IPS-18c (cell line): ENCODE data around the gene SLC7A6.

Experiments
- H3K4me3 ChIP-seq: 2 replicates; pipeline ENCODE4 v1.7.0; 2013; ENCODE audit warnings: low read depth, mild to moderate bottlenecking, low read length, moderate library complexity; ENCODE audit not compliant: insufficient read depth
- H3K9me3 ChIP-seq: one replicate; pipeline ENCODE4 v1.6.1; 2013; ENCODE audit warnings: mild to moderate bottlenecking, low read length, moderate library complexity; ENCODE audit not compliant: control insufficient read depth, insufficient read depth

Gene SLC7A6

DNA sequence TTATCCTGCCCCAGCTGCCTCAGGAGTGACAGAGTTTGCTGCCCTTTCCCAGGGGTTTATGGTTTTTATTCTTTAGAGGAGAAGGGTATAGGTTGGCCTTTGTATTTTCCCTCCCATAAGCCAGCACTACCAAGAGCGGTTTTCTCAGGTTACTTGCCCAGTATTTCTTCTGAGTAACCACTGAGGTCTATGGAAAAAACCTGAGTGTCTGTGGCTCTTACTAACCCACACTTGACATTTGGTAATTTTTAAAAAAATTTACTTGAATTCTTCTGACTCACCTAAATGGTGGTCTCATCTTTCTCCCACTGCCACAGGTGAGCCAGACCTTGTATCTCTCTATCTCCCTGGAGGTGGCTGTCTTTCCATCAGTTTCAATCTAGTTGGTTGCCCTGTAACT lies 6.0 kb downstream of the SLC7A6 start:
- H3K9me3 ChIP-seq = peaks cover 3% of the 10 kb centered on the region
- H3K4me3 ChIP-seq = no peak overlapping the region

DNA sequence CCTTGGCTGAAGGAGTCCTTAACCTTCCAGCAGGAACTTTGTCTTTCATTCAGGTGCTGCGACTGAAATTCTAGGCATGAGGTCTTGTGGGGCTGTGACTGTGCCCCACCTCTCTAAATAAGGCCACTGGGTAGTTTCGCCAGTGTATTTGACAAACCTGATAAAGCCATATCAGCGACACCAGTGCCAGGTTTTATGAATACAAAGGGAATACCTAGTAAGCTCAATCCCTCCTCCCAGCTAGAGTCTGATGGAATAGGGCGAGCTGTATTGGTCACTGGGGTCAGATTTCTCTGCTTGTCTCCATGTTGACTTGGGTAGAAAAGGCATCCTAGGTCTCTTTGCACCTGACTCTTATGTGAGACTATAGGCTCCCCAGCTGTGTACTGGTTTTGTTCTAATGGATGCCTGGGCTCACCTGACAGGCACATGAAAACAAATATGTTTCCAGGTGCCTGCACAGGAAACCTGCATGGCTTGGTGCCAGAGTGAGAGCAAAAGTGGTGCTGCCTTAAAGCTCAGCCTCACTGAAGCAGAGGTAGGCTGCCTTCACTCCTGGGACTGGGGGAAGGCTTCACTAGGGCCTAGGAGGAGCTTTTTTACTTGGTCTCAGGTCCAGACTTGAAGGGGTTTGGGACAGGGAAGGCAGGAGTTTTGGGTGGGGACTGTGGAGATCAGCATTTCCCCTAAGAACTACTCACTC lies 8.3 kb downstream of the SLC7A6 start:
- Histone ChIP-seq H3K4me3 (no peak overlapping the region), H3K9me3 (peaks cover 3% of the 10 kb centered on the region)

DNA sequence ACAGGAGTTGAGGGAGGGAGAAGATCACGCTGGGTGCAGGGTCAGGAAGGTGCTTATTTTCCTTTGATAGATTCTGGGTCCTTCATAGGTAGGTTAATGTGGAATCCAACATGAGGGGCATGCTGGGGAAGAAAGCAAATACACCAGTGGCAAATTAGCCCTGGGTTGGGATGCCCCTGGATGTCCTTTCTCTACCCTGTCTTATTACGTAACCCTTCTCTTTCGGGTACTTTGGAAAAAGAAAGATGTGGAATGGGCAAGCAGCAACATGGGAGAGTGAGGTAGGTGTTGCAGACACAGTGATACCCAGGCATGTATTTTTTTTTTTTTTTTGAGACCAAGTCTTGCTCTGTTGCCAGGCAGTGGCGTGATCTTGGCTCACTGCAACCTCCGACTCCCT lies 9.1 kb downstream of the SLC7A6 start:
- Histone ChIP-seq H3K9me3 (peaks cover 3% of the 10 kb centered on the region), H3K4me3 (no peak overlapping the region)

DNA sequence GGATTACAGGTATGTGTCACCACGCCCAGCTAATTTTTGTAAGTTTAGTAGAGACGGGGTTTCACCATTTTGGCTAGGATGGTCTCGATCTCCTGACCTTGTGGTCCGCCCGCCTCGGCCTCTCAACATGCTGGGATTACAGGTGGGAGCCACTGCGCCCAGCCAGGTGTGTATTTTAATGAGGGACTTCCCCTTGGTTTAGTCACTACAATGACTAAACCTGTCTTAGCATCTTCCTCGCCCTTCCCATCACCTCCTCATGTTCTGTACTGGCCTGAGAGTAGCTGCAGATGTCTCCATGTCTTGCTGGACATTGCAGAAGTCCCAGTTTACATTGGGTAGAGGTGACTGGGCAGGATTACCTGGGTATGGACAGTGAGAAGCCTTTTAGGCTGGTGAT lies 9.6 kb downstream of the SLC7A6 start:
- Histone ChIP-seq H3K4me3 (no peak overlapping the region), H3K9me3 (peaks cover 3% of the 10 kb centered on the region)

DNA sequence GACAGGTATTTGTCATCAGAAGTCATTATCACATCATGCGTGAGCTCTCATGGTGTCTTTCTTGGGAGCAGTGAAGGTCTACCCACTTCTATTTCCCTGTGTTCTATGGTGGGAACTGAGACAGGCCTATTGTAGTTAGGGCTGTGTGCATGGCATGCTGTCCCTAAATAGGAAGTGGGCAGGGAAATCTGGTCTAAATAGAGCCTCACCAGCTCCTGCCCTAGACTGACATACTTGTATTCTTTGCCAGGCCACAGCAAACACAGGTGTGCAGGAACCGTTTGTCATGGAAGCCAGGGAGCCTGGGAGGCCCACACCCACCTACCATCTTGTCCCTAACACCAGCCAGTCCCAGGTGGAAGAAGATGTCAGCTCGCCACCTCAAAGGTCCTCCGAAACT lies 10.1 kb downstream of the SLC7A6 start:
- Histone ChIP-seq H3K4me3 (no peak overlapping the region), H3K9me3 (peaks cover 3% of the 10 kb centered on the region)

DNA sequence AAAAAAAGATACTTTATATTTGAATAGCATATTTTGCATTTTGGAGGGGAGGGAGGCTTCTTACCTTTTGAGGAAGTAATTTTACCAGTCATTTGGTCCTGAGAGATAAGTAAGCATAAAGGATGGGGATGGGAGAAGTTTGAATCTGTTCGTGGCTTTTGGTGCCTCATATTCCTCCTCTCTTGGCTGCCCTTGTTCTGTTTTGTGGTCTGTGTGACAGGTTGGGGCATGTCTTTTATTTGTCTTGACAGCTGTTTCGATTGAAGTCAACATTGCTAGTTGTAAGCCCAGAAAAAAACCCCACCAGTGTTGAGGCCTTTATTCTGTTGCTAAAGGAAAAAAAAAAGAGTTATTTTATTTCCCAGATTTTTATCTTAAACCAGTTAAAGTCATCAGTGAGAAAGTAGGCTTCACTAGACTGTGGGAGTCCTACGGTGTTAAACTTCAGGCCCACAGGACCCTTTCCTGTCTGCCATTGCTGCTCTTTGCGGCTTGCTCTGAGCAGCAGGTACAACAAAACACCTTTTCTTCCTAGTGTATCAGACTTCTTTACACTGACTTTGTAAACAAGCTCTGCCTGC lies 11.4 kb downstream of the SLC7A6 start:
- Histone ChIP-seq H3K4me3 (no peak overlapping the region), H3K9me3 (peaks cover 3% of the 10 kb centered on the region)

DNA sequence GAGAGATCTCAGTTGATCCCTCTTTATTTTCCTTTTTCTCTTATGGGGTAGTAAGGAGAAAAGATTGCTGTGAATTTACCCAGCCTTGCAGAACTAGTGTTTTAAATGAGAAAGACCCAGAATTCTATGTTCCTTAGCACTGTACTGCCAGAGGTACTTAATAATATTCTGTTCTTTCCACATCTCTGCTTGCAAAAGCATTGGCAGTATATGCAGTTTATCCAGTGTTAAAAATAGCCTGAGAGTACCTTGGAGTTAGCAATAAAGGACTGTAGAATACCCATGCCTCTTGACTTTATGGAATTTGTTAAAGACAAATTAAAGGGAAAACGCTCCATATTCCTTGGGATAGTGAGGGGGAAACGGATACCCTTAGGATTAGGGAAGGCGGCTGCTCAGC lies 11.9 kb downstream of the SLC7A6 start:
- no peaks in the 10 kb centered on the region for H3K9me3 ChIP-seq
- H3K4me3 ChIP-seq = no peak overlapping the region

DNA sequence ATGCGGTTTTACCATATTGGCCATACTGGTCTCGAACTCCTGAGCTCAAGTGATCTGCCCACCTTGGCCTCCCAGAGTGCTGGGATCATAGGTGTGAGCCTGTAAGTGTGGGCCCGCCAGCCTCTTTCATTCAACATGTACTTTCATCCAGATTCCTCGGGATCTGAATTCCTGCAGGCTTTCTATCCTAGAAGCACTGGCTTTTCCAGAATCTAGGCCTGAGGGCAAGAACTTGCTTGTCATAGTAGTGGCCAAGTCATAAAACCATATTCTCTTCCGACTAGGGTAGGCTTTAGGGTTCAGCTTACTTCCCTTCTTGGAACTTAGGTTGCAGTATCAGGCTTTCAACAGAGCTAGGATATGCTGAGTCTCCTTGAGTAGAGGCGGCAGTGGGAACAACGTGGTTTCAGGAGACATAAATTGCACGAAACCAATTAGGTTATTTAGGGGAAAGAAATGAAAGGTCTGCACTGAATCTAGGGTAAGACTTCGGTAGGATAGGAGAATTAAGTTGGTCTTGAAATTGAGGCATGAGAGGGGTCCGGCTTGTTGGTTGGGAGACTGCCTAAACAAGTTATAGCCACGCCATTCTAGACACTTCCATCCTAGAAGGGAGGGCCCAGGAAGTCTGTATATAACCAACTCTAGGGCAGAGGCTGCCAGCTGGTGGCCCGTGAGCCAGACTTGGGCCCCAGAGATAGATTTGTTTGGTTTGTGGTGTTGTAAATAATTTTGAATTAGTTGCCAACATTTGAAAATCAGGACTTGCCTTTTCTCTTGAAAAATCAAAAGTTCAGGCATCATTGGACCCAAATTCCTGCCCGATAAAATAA lies 15.6 kb downstream of the SLC7A6 start:
- Histone ChIP-seq H3K4me3 (no peak overlapping the region), H3K9me3 (no peaks in the 10 kb centered on the region)

DNA sequence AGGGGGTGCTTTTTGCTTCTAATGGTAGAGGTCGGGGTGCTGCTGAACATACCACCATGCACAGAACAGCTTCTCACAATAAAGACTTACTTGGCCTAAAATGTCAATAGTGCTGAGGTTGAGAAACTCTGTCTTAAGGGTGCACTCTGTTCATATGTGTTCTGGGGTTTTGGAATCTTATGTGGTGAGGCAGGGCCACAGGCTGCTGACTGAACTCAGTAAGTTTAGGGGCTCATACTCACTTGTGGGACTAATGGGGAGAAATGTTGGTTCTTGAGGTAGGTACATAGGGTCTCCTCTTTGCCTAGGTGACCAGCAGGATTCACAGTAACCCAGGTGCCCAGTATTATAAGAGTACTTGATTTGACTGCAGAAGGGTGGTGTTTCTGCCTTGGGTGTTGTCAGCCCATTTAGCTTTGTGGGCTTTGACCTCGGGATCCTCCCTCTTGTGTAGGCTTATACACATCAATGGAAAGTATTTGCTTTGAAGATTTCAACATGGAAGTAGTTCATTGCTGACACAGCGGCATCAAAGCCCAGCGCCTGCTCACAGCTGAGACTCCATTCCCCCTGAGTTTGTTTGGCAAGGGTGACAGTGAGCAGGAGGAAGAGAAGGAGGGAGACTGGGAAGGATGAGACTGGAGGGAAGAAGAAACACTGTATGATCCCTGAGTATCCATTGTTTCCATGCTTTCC lies 17.2 kb downstream of the SLC7A6 start:
- Histone ChIP-seq H3K9me3 (no peaks in the 10 kb centered on the region), H3K4me3 (no peak overlapping the region)

DNA sequence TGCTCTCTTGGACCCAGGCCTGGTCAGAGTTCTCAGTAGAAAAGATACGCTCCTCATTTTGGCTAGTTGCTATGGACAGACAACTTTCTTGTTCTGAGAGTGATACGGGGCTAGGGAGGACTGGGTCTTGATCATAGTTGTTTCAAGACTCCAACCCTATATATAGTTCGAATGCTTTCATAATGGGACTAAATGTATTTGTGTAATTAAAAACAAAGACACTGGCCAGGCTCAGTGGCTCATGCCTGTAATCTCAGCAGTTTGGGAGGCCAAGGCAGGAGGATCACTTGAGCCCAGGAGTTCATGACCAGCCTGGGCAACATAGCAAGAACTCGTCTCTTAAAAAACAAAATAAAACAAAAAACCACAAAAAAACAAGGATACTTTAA lies 17.7 kb downstream of the SLC7A6 start:
- H3K9me3 ChIP-seq = no peaks in the 10 kb centered on the region
- no peak overlapping the region for H3K4me3 ChIP-seq

DNA sequence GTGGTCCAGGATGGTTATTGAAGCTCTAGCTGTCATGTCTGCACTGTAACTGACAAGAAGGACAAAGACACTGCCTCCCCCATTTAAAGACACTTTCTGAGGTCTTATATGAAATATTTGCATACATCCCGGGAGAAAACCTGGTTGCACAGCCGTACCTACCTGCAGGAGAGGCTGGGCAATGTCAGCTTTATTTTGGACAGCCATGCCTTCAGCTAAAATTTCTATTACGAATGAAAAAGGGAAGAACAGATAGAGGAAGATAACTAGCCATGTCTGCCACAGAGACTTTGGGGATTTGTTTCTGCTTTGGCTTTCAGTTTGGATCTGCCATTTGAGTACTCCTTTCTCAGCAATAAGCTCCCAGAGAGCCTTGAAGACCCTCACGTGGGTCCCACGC lies 19.0 kb downstream of the SLC7A6 start:
- Histone ChIP-seq H3K9me3 (no peaks in the 10 kb centered on the region), H3K4me3 (no peak overlapping the region)

DNA sequence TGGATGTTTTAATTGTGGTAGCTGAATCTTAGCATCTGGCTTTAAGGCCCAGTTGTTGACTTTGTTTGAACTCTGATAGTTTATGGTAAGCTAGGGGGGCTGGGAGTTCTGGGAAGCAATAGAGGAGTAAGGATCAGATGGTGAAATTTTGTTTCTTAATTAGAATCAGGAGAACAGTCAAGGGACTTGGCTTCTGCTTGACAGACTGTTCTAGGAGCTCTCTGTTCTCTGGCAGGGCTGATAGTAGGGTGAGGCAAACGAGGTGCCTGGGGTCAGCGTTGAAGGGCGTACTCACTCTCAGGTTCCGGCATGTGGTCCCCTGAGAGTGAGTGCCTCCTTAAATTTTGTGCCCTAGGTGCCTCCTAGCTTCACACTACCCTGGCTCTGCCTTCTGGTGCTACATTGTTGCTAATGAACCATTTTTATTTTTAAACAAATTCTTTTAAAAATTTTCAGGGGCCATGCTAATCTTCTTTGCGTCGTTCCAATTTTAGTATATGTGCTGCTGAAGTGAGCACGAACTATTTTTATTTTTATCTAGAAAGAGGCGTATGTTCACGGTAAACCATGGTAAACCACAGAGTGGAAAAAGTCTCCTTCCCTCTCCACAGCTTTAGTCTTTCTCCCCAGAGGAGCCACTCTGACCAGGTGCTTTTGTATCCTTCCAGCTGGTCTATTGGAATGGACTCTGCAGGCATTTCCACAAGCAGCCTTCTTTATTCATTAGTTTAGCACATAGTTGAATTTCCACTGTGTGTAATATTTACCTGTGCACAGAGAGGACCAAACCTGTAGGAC lies 19.7 kb downstream of the SLC7A6 start:
- H3K4me3 ChIP-seq = no peak overlapping the region
- H3K9me3 ChIP-seq = no peaks in the 10 kb centered on the region

DNA sequence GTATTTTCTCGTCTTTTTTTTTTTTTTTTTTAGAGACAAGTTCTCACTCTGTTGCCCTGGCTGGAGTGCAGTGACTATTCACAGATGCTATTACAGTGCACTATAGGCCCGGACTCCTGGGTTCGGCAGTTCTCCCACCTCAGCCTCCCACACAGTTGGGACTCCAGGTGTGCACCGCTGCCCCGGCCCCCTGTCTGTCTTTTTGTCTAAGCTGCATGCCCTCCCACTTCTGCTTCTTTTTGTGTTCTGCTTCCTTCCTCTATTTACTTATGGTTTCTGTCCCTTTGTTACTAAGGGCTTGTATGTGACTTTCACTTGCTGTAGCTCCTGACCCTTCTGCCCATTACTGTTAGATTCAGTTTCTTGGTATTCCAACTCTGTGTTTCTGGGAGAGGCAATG lies 20.5 kb downstream of the SLC7A6 start:
- no peaks in the 10 kb centered on the region for H3K9me3 ChIP-seq
- H3K4me3 ChIP-seq = no peak overlapping the region

DNA sequence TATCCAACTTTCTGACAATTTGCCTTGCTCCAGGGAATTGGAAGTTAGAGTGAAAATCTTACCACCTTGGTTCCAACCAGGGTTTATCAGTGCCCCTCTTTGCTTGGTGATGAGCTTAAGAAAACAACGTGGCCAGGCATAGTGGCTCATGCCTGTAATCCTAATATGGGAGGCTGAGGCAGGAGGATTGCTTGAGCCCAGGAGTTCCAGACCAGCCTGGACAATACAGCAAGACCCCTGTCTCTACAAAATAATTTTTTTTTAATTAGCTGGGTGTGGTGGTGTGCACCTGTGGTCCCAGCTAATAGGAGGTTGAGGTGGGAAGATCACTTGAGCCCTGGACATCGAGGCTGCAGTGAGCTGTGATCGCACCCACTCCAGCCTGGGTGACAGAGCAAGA lies 21.4 kb downstream of the SLC7A6 start:
- H3K4me3 ChIP-seq = no peak overlapping the region

DNA sequence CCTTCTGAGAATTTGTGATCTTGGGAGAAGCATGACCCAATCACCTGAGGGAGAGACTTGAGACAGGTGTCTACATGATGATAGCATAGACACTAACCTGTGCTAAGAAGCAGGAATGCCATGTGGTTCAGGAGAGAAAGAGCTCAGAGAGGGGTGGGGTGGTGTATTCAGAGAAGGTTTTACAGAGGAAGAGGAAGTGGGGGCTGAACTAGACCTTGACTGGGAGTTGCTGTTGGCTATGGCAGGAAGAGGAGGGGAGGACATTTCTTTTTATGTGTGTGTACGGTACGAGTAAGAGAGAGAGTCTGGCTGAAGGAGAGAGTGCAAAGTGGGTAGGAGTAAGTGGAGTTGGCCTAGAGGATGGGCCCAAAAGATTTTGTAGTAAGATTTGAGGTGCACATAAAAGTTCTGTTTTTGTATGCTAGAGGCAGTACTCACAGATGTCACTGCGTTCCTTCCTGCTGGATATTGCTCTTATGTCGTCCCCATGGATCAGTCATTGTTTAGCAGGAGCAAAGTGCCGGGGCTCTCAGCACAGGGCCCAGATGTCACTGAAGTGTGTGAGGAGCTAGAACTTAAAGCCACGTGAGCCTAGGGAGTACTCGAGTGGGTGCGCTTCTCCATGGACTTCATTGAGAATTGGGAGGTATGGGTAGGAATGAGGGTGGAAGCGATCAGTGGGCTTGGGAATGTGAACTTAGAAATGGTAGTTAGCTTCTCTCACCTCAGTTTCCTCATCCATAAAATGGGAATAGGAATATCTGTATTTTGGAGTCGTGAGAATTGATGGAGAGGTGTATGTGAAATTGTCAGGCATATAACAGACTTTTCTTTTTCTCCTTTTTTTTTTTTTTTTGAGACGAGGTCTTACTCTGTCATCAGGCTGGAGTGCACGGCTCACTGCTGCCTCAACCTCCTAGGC lies 22.1 kb downstream of the SLC7A6 start:
- Histone ChIP-seq H3K9me3 (no peaks in the 10 kb centered on the region), H3K4me3 (no peak overlapping the region)

More for the DNA sequence above, 21.4 kb downstream of the SLC7A6 start:
- no peaks in the 10 kb centered on the region for H3K9me3 ChIP-seq
